Neuronal stem cell (in vitro differentiated cells): ENCODE measurements around the gene ESYT2.

Experiments
- DNase-seq: peaks from one replicate; pipeline ENCODE4 v3.0.0-alpha.2; 2013; ENCODE audit warnings: low spot score
- H2AFZ ChIP-seq: one replicate; pipeline ENCODE4 v1.6.1; 2013; ENCODE audit warnings: mild to moderate bottlenecking, low read length, inconsistent platforms
- H2AK5ac ChIP-seq: 2 replicates; pipeline ENCODE4 v1.6.1; 2013; ENCODE audit warnings: low read depth, mild to moderate bottlenecking, inconsistent platforms, low read length, moderate library complexity, mixed read lengths
- H2BK120ac ChIP-seq: 2 replicates; pipeline ENCODE4 v1.6.1; 2013; ENCODE audit warnings: low read depth, mild to moderate bottlenecking, inconsistent platforms, low read length, moderate library complexity, mixed read lengths
- H2BK12ac ChIP-seq: one replicate; pipeline ENCODE4 v1.6.1; 2013; ENCODE audit warnings: low read length, inconsistent platforms
- H2BK15ac ChIP-seq: 2 replicates; pipeline ENCODE4 v1.6.1; 2013; ENCODE audit warnings: mild to moderate bottlenecking, low read length, inconsistent platforms, mixed read lengths
- H2BK5ac ChIP-seq: one replicate; pipeline ENCODE4 v1.6.1; 2013; ENCODE audit warnings: inconsistent platforms, mild to moderate bottlenecking, low read length, moderate library complexity
- H3K14ac ChIP-seq: one replicate; pipeline ENCODE4 v1.6.1; 2013; ENCODE audit warnings: low read length, inconsistent platforms
- H3K18ac ChIP-seq: 2 replicates; pipeline ENCODE4 v1.6.1; 2013; ENCODE audit warnings: low read length, inconsistent platforms
- H3K23ac ChIP-seq: 2 replicates; pipeline ENCODE4 v1.6.1; 2013; ENCODE audit warnings: low read depth, mild to moderate bottlenecking, mixed read lengths, low read length, inconsistent platforms; ENCODE audit not compliant: poor library complexity
- H3K27ac ChIP-seq: replicated peaks from 3 replicates; pipeline ENCODE4 v1.5.1; 2013; ENCODE audit warnings: low read length, inconsistent platforms
- H3K27me3 ChIP-seq, 3 experiments: 2 replicates each; pipeline ENCODE4 v1.6.1; 2013; ENCODE audit warnings: low read length in 3 of 3, mild to moderate bottlenecking in 2 of 3, inconsistent platforms in 1 of 3, low read depth in 1 of 3, mixed read lengths in 1 of 3, moderate library complexity in 1 of 3; ENCODE audit not compliant: control insufficient read depth in 3 of 3, insufficient read depth in 3 of 3
- H3K36me3 ChIP-seq, 2 donors: replicated peaks in 1 of 2; 2 replicates each; pipeline ENCODE4 v1.6.1; 2013; ENCODE audit warnings: low read length in 2 of 2; ENCODE audit not compliant: control insufficient read depth in 2 of 2, insufficient read depth in 2 of 2
- H3K4ac ChIP-seq: 2 replicates; pipeline ENCODE4 v1.6.1; 2013; ENCODE audit warnings: inconsistent platforms, mild to moderate bottlenecking, low read length, moderate library complexity
- H3K4me1 ChIP-seq, 2 donors: 1 replicate in 1 of 2; 2 replicates in 1 of 2; pipeline ENCODE4 v1.6.1; 2013; ENCODE audit warnings: low read length in 2 of 2, low read depth in 1 of 2; ENCODE audit not compliant: control insufficient read depth in 2 of 2, insufficient read depth in 1 of 2
- H3K4me2 ChIP-seq: one replicate; pipeline ENCODE4 v1.6.1; 2013; ENCODE audit warnings: mild to moderate bottlenecking, low read length, inconsistent platforms; ENCODE audit not compliant: insufficient read depth, poor library complexity, severe bottlenecking
- H3K4me3 ChIP-seq, 2 donors: 2 replicates each; pipeline ENCODE4 v1.5.1; 2013; ENCODE audit warnings: low read length in 2 of 2, mild to moderate bottlenecking in 2 of 2, inconsistent platforms in 1 of 2, moderate library complexity in 1 of 2
- H3K79me1 ChIP-seq: one replicate; pipeline ENCODE4 v1.6.1; 2013; ENCODE audit warnings: low read depth, mild to moderate bottlenecking, inconsistent platforms, low read length, moderate library complexity
- H3K9ac ChIP-seq: one replicate; pipeline ENCODE4 v1.6.1; 2013; ENCODE audit warnings: mild to moderate bottlenecking, low read depth, low read length, inconsistent platforms; ENCODE audit not compliant: poor library complexity
- H3K9me3 ChIP-seq, 2 donors: replicated peaks in 1 of 2; 2 replicates each; pipeline versions ENCODE3 to v1.6.1; 2013; ENCODE audit warnings: low read length in 2 of 2, mild to moderate bottlenecking in 2 of 2, inconsistent platforms in 1 of 2, low read depth in 1 of 2, mixed read lengths in 1 of 2, moderate library complexity in 1 of 2; ENCODE audit not compliant: control insufficient read depth in 2 of 2, insufficient read depth in 1 of 2
- H4K8ac ChIP-seq: one replicate; pipeline ENCODE4 v1.6.1; 2013; ENCODE audit warnings: low read depth, mild to moderate bottlenecking, inconsistent platforms, low read length, moderate library complexity
- H4K91ac ChIP-seq: one replicate; pipeline ENCODE4 v1.6.1; 2013; ENCODE audit warnings: low read length, low read depth, mild to moderate bottlenecking, inconsistent platforms; ENCODE audit not compliant: poor library complexity
- WGBS, 2 donors: extraction: QIAGEN DNeasy Blood & Tissue Kit; methylation state at CpG; one replicate each; pipeline ENCODE4 v1.1.7; 2013; ENCODE audit warnings: missing lambda C conversion rate in 2 of 2, mixed read lengths in 1 of 2; ENCODE audit not compliant: insufficient read length in 2 of 2, insufficient replicate concordance in 1 of 2; ENCODE audit errors: extremely low coverage in 2 of 2; 5-methylcytosine and 5-hydroxymethylcytosine counted together

ESYT2 gene

GRCh38 chr7:158707610-158708009, 121.7 kb downstream of the ESYT2 start:
- peaks cover 6% of the 10 kb centered on the region for H3K79me1 ChIP-seq
- H2BK12ac ChIP-seq, result no peak overlapping the region
- H3K4ac ChIP-seq, result no peak overlapping the region
- peaks cover 0 to 3% of the 10 kb centered on the region in 2 donors for H3K36me3 ChIP-seq
- H3K27me3 ChIP-seq, result no peaks in the 10 kb centered on the region
- no peak overlapping the region for H2BK5ac ChIP-seq
- H2BK120ac ChIP-seq, result no peak overlapping the region
- H2AFZ ChIP-seq, result no peak overlapping the region
- no peak overlapping the region for H2AK5ac ChIP-seq
- no peak overlapping the region for H3K18ac ChIP-seq
- H3K9ac ChIP-seq, result no peak overlapping the region
- H4K8ac ChIP-seq, result no peak overlapping the region
- H3K4me3 ChIP-seq, result no peak overlapping the region
- DNase-seq, result no peak
- no peak overlapping the region for H4K91ac ChIP-seq
- H2BK15ac ChIP-seq, result no peak overlapping the region
- H3K14ac ChIP-seq, result no peak overlapping the region
- H3K23ac ChIP-seq, result no peak overlapping the region
- peaks cover 9 to 16% of the 10 kb centered on the region in 2 donors for H3K4me1 ChIP-seq
- no peak overlapping the region for H3K27ac ChIP-seq
- no CpG with 5 or more reads among the region's 4 CpGs for WGBS, 2 donors
- no peak overlapping the region for H3K4me2 ChIP-seq
- peaks cover 4 to 11% of the 10 kb centered on the region in 2 donors for H3K9me3 ChIP-seq

GRCh38 chr7:158706710-158707590, 122.4 kb downstream of the ESYT2 start:
- Histone ChIP-seq H3K14ac (no peak overlapping the region), H3K4ac (no peak overlapping the region), H2AFZ (no peak overlapping the region), H2BK120ac (no peak overlapping the region), H3K9ac (no peak overlapping the region), H3K18ac (no peak overlapping the region), H3K23ac (peak overlapping the region; percentile 77), H3K4me2 (no peak overlapping the region), H3K27ac (no peak overlapping the region), H3K27me3 (no peaks in the 10 kb centered on the region), H3K9me3 (peaks cover 4 to 11% of the 10 kb centered on the region in 2 donors), H3K4me3 (no peak overlapping the region), H3K4me1 (peaks cover 9 to 16% of the 10 kb centered on the region in 2 donors), H2BK5ac (no peak overlapping the region), H3K79me1 (peaks cover 6% of the 10 kb centered on the region), H4K91ac (peak overlapping the region; percentile 23), H4K8ac (no peak overlapping the region), H2BK15ac (no peak overlapping the region), H3K36me3 (peaks cover 0 to 8% of the 10 kb centered on the region in 2 donors), H2AK5ac (peak overlapping the region; percentile 77), H2BK12ac (no peak overlapping the region)
- no CpG with 5 or more reads among the region's 29 CpGs for WGBS, 2 donors
- DNase-seq, result no peak

GRCh38 chr7:158706273-158706704, 123.0 kb downstream of the ESYT2 start:
- no CpG with 5 or more reads among the region's 5 CpGs for WGBS, 2 donors
- Histone ChIP-seq H2AFZ (no peak overlapping the region), H3K4ac (no peak overlapping the region), H3K9ac (no peak overlapping the region), H3K4me2 (no peak overlapping the region), H3K27me3 (no peaks in the 10 kb centered on the region), H3K79me1 (peaks cover 6% of the 10 kb centered on the region), H3K27ac (no peak overlapping the region), H4K91ac (no peak overlapping the region), H3K9me3 (peaks cover 4 to 11% of the 10 kb centered on the region in 2 donors), H3K18ac (no peak overlapping the region), H4K8ac (no peak overlapping the region), H2BK120ac (no peak overlapping the region), H3K14ac (no peak overlapping the region), H2BK15ac (no peak overlapping the region), H2AK5ac (no peak overlapping the region), H2BK12ac (no peak overlapping the region), H3K23ac (no peak overlapping the region), H2BK5ac (no peak overlapping the region), H3K4me3 (peak overlapping the region in 1 of 2 donors; percentile 99), H3K36me3 (peaks cover 1 to 14% of the 10 kb centered on the region in 2 donors), H3K4me1 (peaks cover 9 to 16% of the 10 kb centered on the region in 2 donors)
- DNase-seq, result no peak

DNA sequence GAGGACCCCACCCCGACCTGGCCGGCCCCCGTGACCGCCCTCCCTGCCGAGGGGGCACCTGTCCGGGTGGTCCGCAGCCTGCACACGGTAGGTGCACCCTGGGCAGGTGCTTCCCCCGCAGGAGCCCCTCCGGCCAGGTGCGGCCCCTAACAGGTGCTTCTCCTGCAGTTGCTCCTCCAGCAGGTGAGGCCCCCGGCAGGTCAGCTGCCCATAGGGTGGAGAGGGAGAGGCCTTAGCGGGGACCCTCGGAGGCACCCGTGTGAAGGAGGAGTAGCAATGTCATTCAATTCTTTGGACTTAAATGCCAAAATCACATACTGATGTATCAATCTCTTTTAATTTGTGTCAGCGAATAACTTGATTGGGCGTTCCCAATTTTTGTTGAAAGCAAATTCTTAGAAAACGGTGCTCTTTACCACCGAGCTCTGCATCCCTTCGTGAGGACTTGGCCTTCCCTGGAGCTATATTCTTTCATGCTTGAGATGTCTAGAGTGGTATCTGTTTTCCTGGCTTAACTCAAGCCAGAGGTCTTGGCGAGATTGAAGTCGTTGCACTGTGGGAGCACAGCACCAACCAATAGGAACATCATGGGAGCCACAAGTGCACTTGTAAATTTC, 124.0 kb downstream of the ESYT2 start:
- no CpG with 5 or more reads among the region's 22 CpGs for whole genome bisulfite sequencing, 2 donors
- peak overlapping the region; percentile 60 for H2AK5ac ChIP-seq
- no peak for DNase-seq
- no peak overlapping the region for H4K8ac ChIP-seq
- H3K23ac ChIP-seq, result peak overlapping the region; percentile 65
- H3K4me2 ChIP-seq, result peak overlapping the region; percentile 71
- no peak overlapping the region for H2BK12ac ChIP-seq
- H2BK120ac ChIP-seq, result peak overlapping the region; percentile 11
- H4K91ac ChIP-seq, result no peak overlapping the region
- H3K9ac ChIP-seq, result peak overlapping the region; percentile 88
- no peak overlapping the region for H3K4ac ChIP-seq
- H3K9me3 ChIP-seq, result peaks cover 4 to 11% of the 10 kb centered on the region in 2 donors
- peaks cover 9 to 16% of the 10 kb centered on the region in 2 donors for H3K4me1 ChIP-seq
- no peaks in the 10 kb centered on the region for H3K27me3 ChIP-seq
- peaks cover 7 to 24% of the 10 kb centered on the region in 2 donors for H3K36me3 ChIP-seq
- peak overlapping the region; percentile 91 for H3K18ac ChIP-seq
- H2BK5ac ChIP-seq, result peak overlapping the region; percentile 50
- no peak overlapping the region for H3K27ac ChIP-seq
- H2BK15ac ChIP-seq, result no peak overlapping the region
- peak overlapping the region; percentile 99 for H3K4me3 ChIP-seq
- H3K14ac ChIP-seq, result no peak overlapping the region
- H2AFZ ChIP-seq, result peak overlapping the region; percentile 97
- peaks cover 6% of the 10 kb centered on the region for H3K79me1 ChIP-seq
